Naive thymus-derived CD8-positive, alpha-beta T cell (primary cell): ENCODE results near the gene MARK4. TPM values are rescaled to one million over a fixed set of nuclear protein-coding genes. Genes with fewer than 3 reads are reported as not detected.

Experiments used
- ATAC-seq, 2 donors: fragments of 150-1000 bp; cut with Tn5 transposase in 1 of 2; sonication (Bioruptor Pico), chemical (Tn5 transposase) in 1 of 2; 1 replicate in 1 of 2; 2 replicates in 1 of 2; pipeline ENCODE4 v1.10.0; 2021; ENCODE audit warnings: mild to moderate bottlenecking in 2 of 2, moderate library complexity in 2 of 2
- POLR2A ChIA-PET: fragments of 350-600 bp; sonication (Branson Sonifier 250); formaldehyde crosslinking; loops from one replicate; lab custom pipeline; 2021; ENCODE audit warnings: antibody characterized with exemption; lab: Charles Lee
- DNase-seq, 10 donors: peaks; one replicate each; pipeline versions ENCODE4 v3.0.0 to v3.0.0-alpha.2; 2020 to 2022
- H3K27ac Mint-ChIP-seq, 10 donors: one replicate each; pipeline ENCODE4 v1.8.0; 2020 to 2022; ENCODE audit warnings: mild to moderate bottlenecking in 10 of 10, mixed read lengths in 10 of 10, moderate library complexity in 4 of 10, inconsistent platforms in 1 of 10
- H3K27me3 Mint-ChIP-seq, 5 donors: one replicate each; pipeline ENCODE4 v1.8.0; 2021 to 2022; ENCODE audit warnings: mixed read lengths in 5 of 5
- H3K36me3 Mint-ChIP-seq, 3 donors: one replicate each; pipeline ENCODE4 v1.8.0; 2020 to 2022; ENCODE audit warnings: mixed read lengths in 3 of 3, mild to moderate bottlenecking in 2 of 3, inconsistent platforms in 1 of 3
- H3K4me1 Mint-ChIP-seq, 4 donors: one replicate each; pipeline ENCODE4 v1.8.0; 2021 to 2022; ENCODE audit warnings: mixed read lengths in 4 of 4
- H3K4me3 Mint-ChIP-seq, 10 donors: one replicate each; pipeline ENCODE4 v1.8.0; 2020 to 2022; ENCODE audit warnings: mild to moderate bottlenecking in 10 of 10, mixed read lengths in 10 of 10, moderate library complexity in 6 of 10, inconsistent platforms in 1 of 10
- H3K9me3 Mint-ChIP-seq, 9 donors: one replicate each; pipeline ENCODE4 v1.8.0; 2020 to 2022; ENCODE audit warnings: mixed read lengths in 9 of 9, mild to moderate bottlenecking in 3 of 9, inconsistent platforms in 1 of 9, moderate library complexity in 1 of 9
- polyA plus RNA-seq, 3 donors: library from polyadenylated mRNA; unstranded; fragments of 300-500 nt; fragmentation: Illumina TruSeq; gene quantifications; one replicate each; pipeline ENCODE4 v1.2.3, GENCODE V29; 2021
- total RNA-seq, 8 experiments: library from RNA in 2 of 8; stranded (reverse) in 2 of 8; gene quantifications; one replicate each; pipeline ENCODE4 v1.2.3 and lab custom pipeline; 2021 to 2026

Gene MARK4
- total and polyA plus RNA-seq, 5 experiments from 2014 or later = 0.79 to 24.9 (median 0.95) TPM

DNA sequence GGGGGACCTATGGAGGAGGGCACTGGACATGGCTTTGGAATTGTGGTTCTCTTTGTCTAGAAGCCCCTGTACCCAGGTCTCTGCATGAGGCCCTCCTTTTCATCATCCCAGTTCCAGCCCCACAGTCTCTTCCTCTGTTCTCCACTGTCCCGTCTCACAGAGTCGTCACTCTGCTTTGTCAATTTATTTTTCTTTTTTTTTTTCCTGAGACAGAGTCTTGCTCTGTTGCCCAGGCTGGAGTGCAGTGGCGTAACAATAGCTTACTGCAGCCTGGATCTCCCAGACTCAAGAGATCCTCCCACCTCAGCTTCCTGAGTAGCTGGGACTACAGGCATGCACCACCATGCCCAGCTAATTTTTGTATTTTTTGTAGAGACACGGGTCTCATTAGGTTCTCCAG lies 5.2 kb upstream of the MARK4 start:
- H3K27ac Mint-ChIP-seq = no peak overlapping the region
- ATAC-seq (no peak), DNase-seq (no peak)
- POLR2A ChIA-PET = interaction anchor here (0.7 kb wide), 1 partner anchor 103 kb away, joined by 3 read pairs; no protein-coding TSS in a partner anchor
- H3K9me3 Mint-ChIP-seq = no peaks in the 10 kb centered on the region
- H3K4me1 Mint-ChIP-seq = peaks cover 5 to 15% (median 10%) of the 10 kb centered on the region in 4 donors
- H3K4me3 Mint-ChIP-seq = no peak overlapping the region
- peaks cover 8 to 17% (median 16%) of the 10 kb centered on the region in 5 donors for H3K27me3 Mint-ChIP-seq
- no peaks in the 10 kb centered on the region for H3K36me3 Mint-ChIP-seq

DNA sequence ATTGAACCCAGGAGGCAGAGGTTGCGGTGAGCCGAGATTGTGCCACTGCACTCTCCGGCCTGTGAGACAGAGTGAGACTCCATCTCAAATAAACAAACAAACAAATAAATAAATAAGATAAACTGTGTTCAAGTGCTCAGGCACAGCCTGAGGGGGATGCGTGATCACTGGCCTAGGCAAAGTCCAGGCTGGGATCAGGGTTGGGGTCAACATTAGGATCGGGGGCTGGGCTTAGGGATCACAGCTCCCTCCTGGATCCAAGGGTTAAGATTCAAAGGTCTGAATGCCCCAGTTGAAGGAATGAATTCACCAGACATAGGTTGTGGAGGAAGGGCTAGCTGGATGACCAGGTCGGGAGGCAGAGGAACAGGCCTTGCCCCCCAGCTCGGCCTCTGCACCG lies 3.9 kb upstream of the MARK4 start:
- H3K27me3 Mint-ChIP-seq = peaks cover 6 to 17% (median 11%) of the 10 kb centered on the region in 5 donors
- peaks cover 10 to 15% (median 12%) of the 10 kb centered on the region in 4 donors for H3K4me1 Mint-ChIP-seq
- H3K9me3 Mint-ChIP-seq = no peaks in the 10 kb centered on the region
- ATAC-seq = no peak
- peak overlapping the region in 1 of 10 donors; percentile 12 for H3K4me3 Mint-ChIP-seq
- no peak for DNase-seq
- H3K36me3 Mint-ChIP-seq = no peaks in the 10 kb centered on the region
- POLR2A ChIA-PET = no interaction called here
- H3K27ac Mint-ChIP-seq = no peak overlapping the region

DNA sequence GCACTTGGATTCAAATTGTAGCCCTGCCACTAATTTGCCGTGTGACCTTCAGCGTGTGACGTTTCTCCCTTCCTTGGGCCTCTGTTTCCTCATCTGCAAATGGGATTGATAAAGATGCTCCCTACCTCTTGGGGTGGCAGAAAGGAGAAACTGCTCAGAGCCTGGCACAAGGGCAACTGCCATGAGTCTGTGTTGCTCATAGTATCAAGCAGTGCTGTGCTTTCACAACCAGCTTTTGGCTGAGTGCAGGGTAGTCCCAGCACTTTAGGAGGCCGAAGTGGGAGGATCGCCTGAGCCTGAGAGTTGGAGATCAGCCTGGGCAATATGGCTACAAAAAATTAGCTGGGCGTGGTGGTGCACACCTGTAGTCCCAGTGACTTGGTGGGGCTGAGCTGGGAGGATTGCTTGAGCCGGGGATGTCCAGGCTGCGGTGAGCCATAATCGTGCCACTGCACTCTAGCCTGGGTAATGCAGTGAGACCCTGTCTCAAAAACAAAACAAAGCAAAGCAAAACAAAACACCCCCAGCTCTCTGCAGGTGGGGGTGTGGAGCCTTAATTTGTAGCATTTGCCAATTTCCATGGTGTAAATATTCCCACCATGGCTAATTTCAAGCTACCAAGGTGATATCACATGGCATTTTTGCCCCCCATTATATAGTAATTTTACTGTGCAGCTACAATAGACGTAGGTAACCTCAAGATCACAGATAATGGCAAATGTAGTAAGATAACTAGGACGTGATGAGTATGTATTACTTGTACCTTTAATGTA lies 1.6 kb upstream of the MARK4 start:
- H3K27ac Mint-ChIP-seq = peak overlapping the region in 2 of 10 donors; percentile 35 to 39
- POLR2A ChIA-PET = no interaction called here
- H3K9me3 Mint-ChIP-seq = no peaks in the 10 kb centered on the region
- peaks cover 6 to 10% (median 6%) of the 10 kb centered on the region in 5 donors for H3K27me3 Mint-ChIP-seq
- DNase-seq = no peak
- no peak for ATAC-seq
- no peaks in the 10 kb centered on the region for H3K36me3 Mint-ChIP-seq
- H3K4me3 Mint-ChIP-seq = peak overlapping the region in 8 of 10 donors; percentile 12 to 74 (median 49)
- peaks cover 26 to 36% (median 34%) of the 10 kb centered on the region in 4 donors for H3K4me1 Mint-ChIP-seq

DNA sequence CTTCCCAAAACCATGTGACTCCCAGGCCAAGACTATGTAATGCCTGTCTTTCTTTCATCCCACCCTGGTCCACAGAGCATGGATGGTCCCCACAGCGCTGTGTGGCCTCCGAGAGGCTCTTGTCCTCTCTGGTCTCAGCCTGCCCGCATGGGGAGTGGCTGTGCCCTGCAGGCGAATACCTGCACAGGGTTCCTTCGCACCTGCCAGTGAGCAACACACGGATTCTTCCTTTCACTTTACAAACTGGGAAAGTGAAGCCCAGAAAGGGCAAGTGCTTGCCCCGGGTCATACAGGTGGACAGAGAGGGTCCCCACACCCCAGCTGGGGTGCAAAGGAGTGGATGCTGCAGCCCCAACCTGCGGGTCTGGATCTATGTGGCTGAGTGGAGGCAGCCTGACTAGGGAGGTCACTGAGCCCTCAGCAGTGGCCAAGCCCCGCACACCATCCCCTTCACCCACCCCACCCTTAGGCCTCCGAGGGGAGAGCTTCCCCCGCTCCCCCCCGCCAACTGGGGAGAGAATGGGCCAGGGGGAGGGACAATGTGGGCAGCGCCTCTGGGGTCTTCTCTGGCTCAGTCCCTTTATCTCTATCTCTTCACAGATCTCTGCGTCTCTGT lies 747 bp upstream of the MARK4 start:
- POLR2A ChIA-PET = no interaction called here
- no peaks in the 10 kb centered on the region for H3K36me3 Mint-ChIP-seq

DNA sequence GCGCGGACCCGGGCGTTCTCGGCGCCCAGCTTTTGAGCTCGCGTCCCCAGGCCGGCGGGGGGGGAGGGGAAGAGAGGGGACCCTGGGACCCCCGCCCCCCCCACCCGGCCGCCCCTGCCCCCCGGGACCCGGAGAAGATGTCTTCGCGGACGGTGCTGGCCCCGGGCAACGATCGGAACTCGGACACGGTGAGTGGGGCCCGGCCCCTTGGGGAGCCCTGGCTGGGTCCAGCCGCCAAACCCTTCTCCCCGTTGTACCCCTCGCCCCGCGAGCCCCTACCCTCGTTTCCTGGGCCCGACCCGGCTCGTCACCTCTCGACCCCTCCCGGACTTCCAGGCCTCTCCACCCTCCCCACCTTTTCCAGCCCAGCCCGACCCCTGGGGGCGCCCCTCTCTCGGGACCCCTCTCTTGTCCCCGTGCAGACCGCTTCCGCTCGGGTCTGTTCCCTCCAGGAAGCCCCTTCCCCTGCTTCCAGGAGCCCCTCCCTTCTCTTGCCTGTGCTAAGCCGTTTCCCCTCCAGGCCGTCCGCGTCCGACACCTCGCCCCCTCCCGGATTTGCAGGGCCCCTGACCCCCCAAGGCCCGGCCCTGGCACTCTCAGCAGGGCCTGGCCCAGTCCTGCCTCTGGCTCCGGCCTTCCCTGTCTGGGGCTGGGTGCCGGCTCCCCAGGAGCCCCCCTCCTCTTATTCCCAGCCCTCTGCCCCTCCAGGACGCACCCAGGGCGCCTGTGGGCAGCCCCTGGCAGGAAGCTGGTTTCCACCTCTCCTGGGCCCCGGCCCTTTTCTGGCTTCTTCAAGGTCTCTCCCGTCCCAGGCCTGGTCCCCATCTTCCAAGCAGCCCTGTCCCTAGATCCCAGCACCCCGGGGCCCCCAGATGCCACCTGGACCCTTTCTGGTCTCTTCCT lies 632 bp downstream of the MARK4 start:
- Mint-ChIP-seq H3K27me3 (no peaks in the 10 kb centered on the region), H3K4me1 (peaks cover 27 to 45% (median 42%) of the 10 kb centered on the region in 4 donors), H3K9me3 (no peaks in the 10 kb centered on the region), H3K4me3 (peak overlapping the region; percentile 79 to 95 (median 84)), H3K27ac (peak overlapping the region in 9 of 10 donors; percentile 57 to 92 (median 75)), H3K36me3 (no peaks in the 10 kb centered on the region)
- ATAC-seq = peak; percentile 22 to 48
- POLR2A ChIA-PET = no interaction called here
- DNase-seq = peak in 3 of 10 donors; percentile 11 to 16 (median 14)

More for the DNA sequence above, 747 bp upstream of the MARK4 start:
- DNase-seq = no peak
- Mint-ChIP-seq H3K27me3 (peaks cover 0 to 3% (median 0%) of the 10 kb centered on the region in 5 donors), H3K4me1 (peaks cover 25 to 40% (median 39%) of the 10 kb centered on the region in 4 donors), H3K9me3 (no peaks in the 10 kb centered on the region), H3K27ac (peak overlapping the region in 9 of 10 donors; percentile 74 to 92 (median 88)), H3K4me3 (peak overlapping the region; percentile 75 to 98 (median 90))
- no peak for ATAC-seq

DNA sequence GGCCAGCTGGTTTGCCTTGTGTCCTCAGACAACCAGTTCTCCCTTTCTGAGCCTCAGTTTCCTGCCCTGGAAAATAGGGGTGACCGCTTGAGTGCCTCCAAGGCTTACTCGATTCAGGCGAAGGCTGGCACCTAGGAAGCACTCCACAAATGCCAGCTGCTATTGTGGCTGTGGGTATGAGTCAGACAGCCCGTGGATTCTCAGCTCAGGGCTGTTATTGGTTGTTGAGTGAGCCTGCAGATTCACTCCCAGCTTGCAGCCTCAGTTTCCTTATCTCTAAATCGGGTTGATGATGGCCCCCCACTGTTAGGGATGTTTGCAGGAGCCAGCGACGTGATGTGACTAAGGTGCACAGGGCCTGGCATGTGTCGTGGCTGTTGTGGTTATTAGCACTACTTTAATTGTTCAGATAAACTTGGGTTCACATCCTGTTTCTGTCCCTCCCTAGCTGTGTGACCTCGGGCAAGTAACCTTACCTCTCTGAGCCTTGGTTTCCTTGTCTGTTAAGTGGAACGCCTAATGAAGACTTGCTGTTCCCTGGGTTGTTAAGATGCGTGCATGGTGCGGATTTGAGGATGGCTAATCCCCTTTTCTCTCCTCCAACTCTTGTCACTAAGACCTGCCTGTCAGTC lies 2.4 kb downstream of the MARK4 start:
- H3K27ac Mint-ChIP-seq = peak overlapping the region in 7 of 10 donors; percentile 37 to 92 (median 66)
- no peaks in the 10 kb centered on the region for H3K27me3 Mint-ChIP-seq
- peak overlapping the region; percentile 50 to 95 (median 83) for H3K4me3 Mint-ChIP-seq
- H3K9me3 Mint-ChIP-seq = no peaks in the 10 kb centered on the region
- peaks cover 0 to 2% (median 0%) of the 10 kb centered on the region in 3 donors for H3K36me3 Mint-ChIP-seq
- peaks cover 27 to 45% (median 40%) of the 10 kb centered on the region in 4 donors for H3K4me1 Mint-ChIP-seq
- DNase-seq = no peak
- no peak for ATAC-seq
- POLR2A ChIA-PET = interaction anchor here (0.8 kb wide), 1 partner anchor 772 kb away, joined by 3 read pairs; no protein-coding TSS in a partner anchor

DNA sequence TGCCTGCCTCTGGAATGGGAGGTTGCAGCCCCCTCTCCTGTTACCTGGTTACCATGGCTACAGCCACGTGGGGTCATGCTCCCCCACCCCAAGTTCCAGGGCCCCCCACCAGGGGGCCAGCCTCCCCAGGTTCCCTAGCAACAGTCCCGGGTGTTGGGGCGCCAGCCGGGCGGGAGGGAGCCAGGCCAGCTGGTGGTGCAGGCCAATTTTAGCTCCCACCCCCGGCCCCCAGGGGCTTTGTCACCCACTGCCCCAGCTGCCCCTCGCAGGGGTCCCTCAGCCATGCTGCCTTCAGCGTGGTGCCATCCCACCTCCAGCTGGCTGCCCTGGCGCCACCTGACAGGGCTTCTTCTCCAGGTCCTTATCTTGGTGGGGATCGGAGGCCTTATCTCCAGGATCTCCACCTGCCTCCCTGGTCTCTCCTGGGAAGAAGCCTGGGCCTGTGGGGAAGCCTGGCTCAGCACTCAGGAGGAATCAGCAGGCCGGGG lies 3.0 kb downstream of the MARK4 start:
- peaks cover 27 to 45% (median 37%) of the 10 kb centered on the region in 4 donors for H3K4me1 Mint-ChIP-seq
- H3K27me3 Mint-ChIP-seq = no peaks in the 10 kb centered on the region
- POLR2A ChIA-PET = no interaction called here
- H3K9me3 Mint-ChIP-seq = no peaks in the 10 kb centered on the region
- H3K27ac Mint-ChIP-seq = peak overlapping the region in 4 of 10 donors; percentile 58 to 92 (median 67)
- ATAC-seq (no peak), DNase-seq (no peak)
- peak overlapping the region in 8 of 10 donors; percentile 10 to 91 (median 76) for H3K4me3 Mint-ChIP-seq
- H3K36me3 Mint-ChIP-seq = peaks cover 0 to 2% (median 0%) of the 10 kb centered on the region in 3 donors

DNA sequence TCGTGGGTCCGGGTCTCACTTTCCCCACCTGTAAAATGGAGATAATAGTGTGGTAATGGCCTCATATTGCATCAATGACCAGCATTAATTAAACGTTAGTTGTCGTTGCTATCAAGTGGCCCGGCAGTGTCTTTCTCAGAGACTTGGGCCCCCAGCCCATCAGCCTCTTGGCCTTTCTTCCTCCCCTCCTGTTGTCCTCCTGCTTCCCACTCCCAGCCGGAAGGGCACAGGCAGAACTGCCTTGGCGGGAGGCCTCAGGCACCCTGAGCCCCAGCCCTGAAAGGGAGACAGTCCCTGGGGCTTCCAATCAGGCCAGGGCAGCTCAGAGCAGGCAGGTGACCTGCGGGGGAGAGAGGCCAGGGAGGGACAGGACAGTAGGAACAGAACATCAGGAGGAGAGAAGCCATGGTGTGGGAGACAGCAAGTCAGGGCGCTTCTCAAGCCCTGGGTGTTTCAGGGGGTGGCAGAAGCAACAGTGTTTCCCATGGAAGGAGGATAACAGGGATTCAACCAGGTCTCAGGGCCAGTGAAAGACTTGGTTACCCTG lies 4.6 kb downstream of the MARK4 start:
- Mint-ChIP-seq H3K4me1 (peaks cover 25 to 42% (median 31%) of the 10 kb centered on the region in 4 donors), H3K27ac (peak overlapping the region in 1 of 10 donors; percentile 32), H3K4me3 (peak overlapping the region in 2 of 10 donors; percentile 8 to 18), H3K36me3 (peaks cover 0 to 2% (median 0%) of the 10 kb centered on the region in 3 donors), H3K9me3 (no peaks in the 10 kb centered on the region), H3K27me3 (no peaks in the 10 kb centered on the region)
- ATAC-seq (no peak), DNase-seq (no peak)
- POLR2A ChIA-PET = no interaction called here

DNA sequence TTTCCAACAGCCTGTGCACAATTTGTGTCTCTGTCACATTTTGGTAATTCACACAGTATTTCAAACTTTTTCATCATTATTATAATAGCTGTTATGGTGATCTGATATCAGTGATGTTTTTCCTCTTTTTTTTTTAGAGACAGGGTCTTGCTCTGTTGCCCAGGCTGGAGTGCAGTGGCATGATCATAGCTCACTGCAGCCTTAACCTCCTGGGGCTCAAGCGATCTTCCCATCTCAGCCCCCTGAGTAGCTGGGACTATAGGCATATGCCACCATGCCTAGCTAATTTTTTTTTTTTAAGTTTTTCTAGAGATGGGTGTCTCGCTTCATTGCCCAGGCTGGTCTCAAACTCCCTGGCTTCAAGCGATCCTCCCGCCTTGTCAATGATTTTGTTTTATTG lies 5.8 kb downstream of the MARK4 start:
- H3K27ac Mint-ChIP-seq = peak overlapping the region in 3 of 10 donors; percentile 1 to 43 (median 29)
- no peaks in the 10 kb centered on the region for H3K9me3 Mint-ChIP-seq
- no peaks in the 10 kb centered on the region for H3K27me3 Mint-ChIP-seq
- ATAC-seq (no peak), DNase-seq (no peak)
- no peak overlapping the region for H3K4me3 Mint-ChIP-seq
- H3K36me3 Mint-ChIP-seq = peaks cover 0 to 2% (median 0%) of the 10 kb centered on the region in 3 donors
- POLR2A ChIA-PET = interaction anchor here (0.6 kb wide), 1 partner anchor 575 kb away, joined by 3 read pairs; no protein-coding TSS in a partner anchor
- H3K4me1 Mint-ChIP-seq = peaks cover 23 to 37% (median 29%) of the 10 kb centered on the region in 4 donors

DNA sequence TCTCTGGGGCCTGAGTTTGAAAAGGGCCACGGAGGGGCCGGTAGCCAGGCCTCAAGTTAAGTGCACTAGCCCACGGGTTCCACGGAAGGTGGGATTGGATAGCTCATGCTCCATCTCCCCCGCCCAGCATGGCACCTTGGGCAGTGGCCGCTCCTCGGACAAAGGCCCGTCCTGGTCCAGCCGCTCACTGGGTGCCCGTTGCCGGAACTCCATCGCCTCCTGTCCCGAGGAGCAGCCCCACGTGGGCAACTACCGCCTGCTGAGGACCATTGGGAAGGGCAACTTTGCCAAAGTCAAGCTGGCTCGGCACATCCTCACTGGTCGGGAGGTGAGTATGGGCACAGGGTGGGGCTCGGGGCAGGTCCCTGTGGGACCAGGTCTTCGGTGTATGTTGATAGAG lies 7.8 kb downstream of the MARK4 start:
- no peak overlapping the region for H3K4me3 Mint-ChIP-seq
- DNase-seq = no peak
- H3K9me3 Mint-ChIP-seq = no peaks in the 10 kb centered on the region
- H3K27me3 Mint-ChIP-seq = no peaks in the 10 kb centered on the region
- ATAC-seq = no peak
- H3K27ac Mint-ChIP-seq = no peak overlapping the region
- peaks cover 7 to 17% (median 12%) of the 10 kb centered on the region in 4 donors for H3K4me1 Mint-ChIP-seq
- H3K36me3 Mint-ChIP-seq = peaks cover 0 to 2% (median 0%) of the 10 kb centered on the region in 3 donors
- POLR2A ChIA-PET = no interaction called here

DNA sequence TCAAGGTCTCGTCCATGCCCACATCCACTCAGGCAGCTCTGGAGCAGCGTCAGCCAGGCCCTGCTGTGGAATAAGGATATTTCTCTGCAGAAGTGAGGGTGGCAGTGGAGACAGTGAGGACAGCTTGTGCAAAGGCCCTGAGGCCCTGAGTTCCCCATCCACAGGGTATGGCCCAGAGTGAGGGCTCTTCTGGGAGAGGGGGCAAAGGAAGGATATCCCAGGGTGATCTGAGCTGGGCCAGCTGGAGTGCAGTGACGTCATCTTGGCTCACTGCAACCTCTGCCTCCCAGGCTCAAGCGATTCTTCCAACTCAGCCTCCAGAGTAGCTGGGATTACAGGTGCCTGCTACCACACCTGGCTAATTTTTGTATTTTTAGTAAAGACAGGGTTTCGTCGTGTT lies 11.5 kb downstream of the MARK4 start:
- Mint-ChIP-seq H3K4me3 (no peak overlapping the region), H3K27ac (no peak overlapping the region), H3K27me3 (no peaks in the 10 kb centered on the region), H3K36me3 (peaks cover 0 to 7% (median 2%) of the 10 kb centered on the region in 3 donors), H3K4me1 (peaks cover 0 to 8% (median 3%) of the 10 kb centered on the region in 4 donors), H3K9me3 (no peaks in the 10 kb centered on the region)
- DNase-seq (no peak), ATAC-seq (no peak)
- POLR2A ChIA-PET = no interaction called here
